GM21825 (cell line): ENCODE results near the gene SLC23A3.
A peak's percentile ranks its signal among the peaks of the same experiment; 100 is the strongest.
"Not testable (repeated sequence)": the region's sequence is repeated elsewhere in the genome, so short reads cannot be mapped to it uniquely, and the experiment has no call there.

Source experiments
- ATAC-seq: cut with Tn5 transposase; IDR thresholded peaks from one replicate; pipeline ENCODE4 v1.9.1; 2021; ENCODE audit warnings: mild to moderate bottlenecking, moderate library complexity; ENCODE audit not compliant: unreplicated experiment

The SLC23A3 gene

DNA sequence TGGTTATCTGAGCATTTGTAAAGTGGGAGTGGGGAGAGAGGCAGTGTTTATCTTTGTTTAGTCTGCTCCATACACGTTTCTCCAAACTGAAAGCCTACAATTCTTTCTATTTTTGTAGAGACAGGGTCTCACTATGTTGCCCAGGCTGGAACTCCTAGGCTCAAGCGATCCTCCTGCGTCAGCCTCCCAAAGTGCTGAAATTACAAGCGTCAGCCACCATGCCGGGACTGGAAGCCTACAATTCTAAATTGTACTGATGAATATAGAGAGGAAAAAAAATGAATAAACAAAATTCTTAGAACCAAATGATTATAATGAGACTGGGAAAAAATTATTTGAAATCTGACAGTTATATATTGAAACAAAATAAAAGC is 35.3 kb upstream of the SLC23A3 start:
- ATAC-seq: no peak

DNA sequence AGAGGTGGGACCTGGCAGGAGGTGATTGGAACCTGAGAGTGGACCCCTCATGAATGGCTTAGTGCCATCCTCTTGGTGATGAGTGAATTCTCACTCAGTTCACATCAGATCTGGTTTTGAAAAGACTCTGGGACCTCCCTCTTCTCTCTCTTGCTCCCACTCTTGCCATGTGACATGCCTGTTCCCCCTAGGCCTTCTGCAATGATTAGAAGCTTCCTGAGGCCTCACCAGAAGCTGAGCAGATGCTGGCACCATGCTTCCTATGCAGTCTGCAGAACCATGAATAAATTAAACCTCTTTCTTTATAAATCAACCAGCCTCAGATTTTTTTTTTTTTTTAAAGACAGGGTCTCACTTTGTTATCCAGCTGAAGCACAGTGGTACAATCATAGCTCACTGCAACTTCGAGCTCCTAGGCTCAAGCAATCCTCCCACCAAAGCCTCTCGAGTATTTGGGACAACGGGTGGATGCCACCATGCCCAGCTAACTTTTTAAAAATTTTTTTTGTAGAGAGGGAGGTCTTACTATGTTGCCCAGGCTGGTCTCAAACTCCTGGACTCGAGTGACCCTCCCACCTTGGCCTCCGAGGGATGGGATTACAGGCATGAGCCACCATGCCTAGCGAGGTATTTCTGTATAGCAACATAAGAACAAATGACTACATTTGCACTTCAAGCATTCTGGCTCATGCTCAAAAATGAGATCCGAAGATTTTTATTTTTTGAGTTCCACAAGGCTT is 34.8 kb upstream of the SLC23A3 start:
- no peak for ATAC-seq

DNA sequence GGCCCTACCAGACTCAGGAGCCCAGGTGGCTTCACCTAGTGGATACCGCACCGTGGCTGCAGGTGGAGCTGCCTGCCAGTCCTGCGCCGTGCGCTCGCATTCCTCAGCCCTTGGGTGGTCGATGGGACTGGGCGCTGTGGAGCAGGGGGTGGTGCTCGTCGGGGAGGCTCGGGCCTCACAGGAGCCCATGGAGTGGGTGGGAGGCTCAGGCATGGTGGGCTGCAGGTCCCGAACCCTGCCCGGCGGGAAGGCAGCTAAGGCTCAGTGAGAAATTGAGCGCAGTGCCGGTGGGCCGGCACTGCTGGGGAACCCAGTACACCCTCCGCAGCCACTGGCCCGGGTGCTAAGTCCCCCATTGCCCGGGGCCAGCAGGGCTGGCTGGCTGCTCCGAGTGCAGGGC is 31.5 kb upstream of the SLC23A3 start:
- ATAC-seq: not testable (repeated sequence)

DNA sequence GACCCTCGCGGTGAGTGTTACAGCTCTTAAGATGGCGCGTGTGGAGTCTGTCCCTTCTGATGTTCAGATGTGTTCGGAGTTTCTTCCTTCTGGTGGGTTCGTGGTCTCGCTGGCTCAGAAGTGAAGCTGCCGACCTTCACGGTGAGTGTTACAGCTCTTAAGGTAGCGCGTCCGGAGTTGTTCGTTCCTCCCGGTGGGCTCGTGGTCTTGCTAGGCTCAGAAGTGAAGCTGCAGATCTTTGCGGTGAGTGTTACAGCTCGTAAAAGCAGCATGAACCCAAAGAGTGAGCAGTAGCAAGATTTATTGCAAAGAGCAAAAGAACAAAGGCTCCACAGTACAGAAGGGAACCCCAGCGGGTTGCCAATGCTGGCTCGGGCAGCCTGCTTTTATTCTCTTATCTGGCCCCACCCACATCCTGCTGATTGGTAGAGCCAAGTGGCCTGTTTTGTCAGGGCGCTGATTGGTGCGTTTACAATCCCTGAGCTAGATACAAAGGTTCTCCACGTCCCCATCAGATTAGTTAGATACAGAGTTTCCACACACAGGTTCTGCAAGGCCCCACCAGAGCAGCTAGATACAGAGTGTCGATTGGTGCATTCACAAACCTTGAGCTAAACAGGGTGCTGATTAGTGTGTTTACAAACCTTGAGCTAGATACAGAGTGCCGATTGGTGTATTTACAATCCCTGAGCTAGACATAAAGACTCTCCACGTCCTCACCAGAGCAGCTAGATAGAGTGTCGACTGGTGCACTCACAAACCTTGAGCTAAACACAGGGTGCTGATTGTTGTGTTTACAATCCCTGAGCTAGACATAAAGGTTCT is 30.9 kb upstream of the SLC23A3 start:
- not testable (repeated sequence) for ATAC-seq

DNA sequence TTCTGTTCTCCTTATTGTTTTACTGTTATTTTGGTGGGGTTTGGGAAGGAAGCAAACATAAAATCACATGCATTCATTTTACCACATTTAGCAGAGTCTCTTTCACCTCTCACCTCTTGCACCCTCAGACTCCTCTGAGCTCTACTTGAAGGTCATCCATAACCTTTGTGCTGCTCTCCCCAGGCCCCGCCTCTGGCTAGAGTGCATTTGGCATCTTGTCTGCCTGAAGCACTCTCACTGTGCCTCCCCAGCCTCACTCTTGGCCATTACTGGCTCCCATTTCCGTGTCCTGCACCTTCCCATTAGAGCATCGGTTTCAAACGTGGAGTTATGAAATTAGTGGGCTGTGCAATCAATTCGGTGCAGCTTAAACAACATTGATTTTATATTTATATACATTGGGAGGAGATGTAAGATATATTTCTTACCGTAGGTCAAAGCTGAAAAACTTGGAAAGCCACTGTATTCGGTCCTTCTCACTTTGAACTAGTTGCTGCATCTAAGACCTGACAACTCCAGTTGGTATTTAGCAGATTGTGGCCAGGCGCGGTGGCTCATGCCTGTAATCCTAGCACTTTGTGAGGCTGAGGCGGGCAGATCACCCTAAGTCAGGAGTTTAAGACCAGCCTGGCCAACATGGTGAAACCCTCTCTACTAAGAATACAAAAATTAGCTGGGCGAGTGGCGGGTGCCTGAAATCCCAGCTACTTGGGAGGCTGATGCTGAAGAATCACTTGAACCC is 29.8 kb upstream of the SLC23A3 start:
- ATAC-seq: no peak

DNA sequence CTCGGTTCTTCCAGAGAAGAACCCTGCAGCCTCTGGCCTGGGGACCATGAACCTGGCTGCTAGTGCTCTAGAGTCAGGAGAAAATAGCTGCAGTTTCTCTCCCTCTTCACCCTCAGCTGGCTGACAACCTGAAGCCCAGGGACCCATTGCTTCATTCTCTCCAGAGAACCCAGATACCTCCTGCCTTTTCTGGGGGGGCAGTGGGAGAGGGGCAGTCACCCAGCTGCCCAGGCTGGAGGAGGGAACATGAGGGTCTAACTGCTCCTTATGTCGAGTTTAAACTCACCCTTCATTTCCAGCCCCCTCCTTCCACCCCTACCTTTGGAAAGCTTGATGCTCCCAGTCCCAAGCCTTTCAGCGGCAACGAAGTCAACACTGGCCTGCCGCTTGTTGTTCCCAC is 29.1 kb upstream of the SLC23A3 start:
- ATAC-seq: no peak

DNA sequence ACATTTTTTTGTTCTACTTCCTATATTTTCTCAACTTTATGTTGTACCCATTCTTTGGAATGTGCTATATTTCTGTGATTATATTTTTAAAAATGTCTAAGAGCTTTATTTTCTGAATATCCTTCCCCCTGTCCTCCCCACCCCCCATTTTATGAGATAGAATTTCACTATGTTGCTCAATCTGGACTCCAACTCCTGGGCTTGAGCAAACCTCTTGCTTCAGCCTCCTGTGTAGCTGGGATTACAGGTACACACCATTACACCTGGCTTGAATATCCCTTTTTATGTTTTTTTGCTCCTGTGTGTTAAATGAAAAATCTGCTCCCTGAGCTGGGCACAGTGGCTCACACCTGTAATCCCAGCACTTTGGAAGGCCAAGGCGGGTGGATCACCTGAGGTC is 27.6 kb upstream of the SLC23A3 start:
- no peak for ATAC-seq

DNA sequence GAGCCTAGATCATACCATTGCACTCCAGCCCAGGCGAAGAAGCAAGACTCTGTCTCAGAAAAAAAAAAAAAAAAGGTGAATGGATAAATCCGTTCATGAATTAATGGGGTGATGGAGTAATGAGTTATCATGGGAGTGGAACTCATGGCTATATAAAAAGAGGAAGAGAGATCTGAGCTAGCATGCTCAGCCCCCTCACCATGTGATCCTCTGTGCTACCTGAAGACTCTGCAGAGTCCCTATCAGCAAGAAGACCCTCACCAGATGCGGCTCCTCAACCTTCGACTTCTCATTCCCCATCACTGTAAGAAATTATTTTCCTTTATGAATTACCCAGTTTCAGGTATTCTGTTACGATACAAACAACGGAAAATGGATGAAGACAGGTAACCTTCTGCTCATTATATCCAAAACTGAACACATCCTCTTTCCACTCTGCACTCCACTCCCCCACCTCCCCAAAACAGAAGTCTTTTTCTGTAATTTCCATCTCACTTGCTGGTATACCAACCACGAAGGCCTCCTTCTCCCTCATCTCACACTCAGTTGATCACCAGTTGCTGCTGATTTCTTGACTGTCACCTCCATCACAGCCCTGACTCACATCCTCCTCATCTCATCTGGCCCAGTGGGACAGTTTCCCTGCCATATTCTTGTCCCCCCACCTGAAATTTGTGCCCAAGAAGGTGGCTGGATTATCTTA is 17.1 kb upstream of the SLC23A3 start:
- ATAC-seq: no peak

DNA sequence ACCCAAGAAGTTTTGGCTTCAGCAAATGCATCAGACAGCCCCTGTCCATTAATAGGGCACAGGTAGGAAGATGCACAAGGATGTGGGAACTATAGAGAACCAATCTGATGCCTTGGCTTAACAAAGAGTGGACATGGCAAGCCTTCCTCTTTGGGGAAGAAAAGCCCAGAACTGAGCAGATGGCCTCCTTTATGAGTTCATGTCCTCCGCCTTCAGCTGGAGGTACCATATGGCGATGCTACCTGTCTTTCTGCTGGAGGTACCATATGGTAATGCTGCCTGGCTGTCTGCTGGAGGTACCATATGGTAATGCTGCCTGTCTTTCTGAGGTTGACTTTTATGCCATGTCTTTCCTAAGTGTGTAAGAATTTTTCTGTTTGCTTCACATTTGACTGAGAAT is 14.3 kb upstream of the SLC23A3 start:
- ATAC-seq: no peak

DNA sequence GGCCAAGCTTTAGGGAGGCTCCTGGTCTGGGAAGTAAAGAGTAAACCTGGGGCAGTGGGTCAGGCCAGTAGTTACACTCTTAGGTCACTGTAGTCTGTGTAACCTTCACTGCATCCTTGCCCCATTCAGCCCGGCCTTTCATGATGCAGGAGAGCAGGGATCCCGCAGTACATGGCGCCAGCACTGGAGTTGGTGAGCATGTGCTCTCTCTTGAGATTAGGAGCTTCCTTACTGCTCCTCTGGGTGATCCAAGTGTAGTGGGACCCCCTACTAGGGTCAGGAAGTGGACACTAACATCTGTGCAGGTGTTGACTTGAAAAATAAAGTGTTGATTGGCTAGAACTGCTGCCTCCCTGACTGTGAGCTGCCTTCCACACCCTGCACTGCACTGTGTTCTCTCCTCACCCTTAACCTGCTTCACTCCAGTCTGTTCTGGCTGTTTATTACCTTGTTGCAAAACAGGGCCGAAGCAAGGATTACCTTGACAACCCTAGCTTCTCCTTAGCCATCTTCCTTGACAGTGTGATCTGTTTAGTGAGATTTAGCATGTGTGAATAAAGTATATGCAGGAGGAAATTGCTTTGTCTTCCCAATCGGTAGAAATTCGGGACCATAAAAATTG is 13.4 kb upstream of the SLC23A3 start:
- ATAC-seq: no peak

DNA sequence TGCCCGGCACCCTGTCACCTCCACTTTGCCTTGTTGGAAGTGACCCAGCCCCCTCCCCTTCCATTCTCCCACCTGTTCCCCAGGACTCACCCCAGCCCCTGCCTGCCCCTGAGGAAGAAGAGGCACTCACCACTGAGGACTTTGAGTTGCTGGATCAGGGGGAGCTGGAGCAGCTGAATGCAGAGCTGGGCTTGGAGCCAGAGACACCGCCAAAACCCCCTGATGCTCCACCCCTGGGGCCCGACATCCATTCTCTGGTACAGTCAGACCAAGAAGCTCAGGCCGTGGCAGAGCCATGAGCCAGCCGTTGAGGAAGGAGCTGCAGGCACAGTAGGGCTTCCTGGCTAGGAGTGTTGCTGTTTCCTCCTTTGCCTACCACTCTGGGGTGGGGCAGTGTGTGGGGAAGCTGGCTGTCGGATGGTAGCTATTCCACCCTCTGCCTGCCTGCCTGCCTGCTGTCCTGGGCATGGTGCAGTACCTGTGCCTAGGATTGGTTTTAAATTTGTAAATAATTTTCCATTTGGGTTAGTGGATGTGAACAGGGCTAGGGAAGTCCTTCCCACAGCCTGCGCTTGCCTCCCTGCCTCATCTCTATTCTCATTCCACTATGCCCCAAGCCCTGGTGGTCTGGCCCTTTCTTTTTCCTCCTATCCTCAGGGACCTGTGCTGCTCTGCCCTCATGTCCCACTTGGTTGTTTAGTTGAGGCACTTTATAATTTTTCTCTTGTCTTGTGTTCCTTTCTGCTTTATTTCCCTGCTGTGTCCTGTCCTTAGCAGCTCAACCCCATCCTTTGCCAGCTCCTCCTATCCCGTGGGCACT is 12.7 kb upstream of the SLC23A3 start:
- no peak for ATAC-seq

DNA sequence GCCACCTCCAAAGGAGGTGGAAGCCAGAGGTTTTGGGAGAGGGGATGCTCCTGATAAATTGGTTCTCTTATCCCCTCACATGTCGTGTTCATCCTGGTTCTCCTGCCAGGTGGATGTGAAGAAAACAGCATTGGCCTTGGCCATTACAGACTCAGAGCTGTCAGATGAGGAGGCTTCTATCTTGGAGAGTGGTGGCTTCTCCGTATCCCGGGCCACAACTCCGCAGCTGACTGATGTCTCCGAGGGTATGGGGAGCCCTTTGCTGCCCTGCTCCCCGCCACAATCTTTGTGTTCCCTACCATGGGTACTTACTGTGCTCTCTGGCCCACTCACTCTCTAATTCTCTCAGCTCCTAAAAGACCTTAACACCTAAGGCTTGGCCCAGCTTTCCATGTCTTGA is 11.7 kb upstream of the SLC23A3 start:
- no peak for ATAC-seq

DNA sequence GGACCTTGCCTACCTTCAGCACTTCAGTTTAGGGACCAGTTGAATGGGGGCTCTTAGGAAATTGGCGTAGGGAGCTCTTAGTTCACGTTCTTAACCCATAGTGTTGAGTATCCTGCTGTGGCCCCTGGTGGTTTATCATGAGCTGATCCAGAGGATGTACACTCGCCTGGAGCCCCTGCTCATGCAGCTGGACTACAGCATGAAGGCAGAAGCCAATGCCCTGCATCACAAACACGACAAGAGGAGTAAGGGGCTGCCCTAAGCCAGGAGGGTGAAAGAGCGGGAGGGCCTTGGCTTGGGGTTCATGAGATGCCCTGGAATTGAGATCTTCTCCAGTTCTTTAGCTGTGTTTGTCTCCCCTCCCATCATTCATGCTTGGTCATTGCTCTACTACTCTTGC is 11.1 kb upstream of the SLC23A3 start:
- ATAC-seq: no peak

DNA sequence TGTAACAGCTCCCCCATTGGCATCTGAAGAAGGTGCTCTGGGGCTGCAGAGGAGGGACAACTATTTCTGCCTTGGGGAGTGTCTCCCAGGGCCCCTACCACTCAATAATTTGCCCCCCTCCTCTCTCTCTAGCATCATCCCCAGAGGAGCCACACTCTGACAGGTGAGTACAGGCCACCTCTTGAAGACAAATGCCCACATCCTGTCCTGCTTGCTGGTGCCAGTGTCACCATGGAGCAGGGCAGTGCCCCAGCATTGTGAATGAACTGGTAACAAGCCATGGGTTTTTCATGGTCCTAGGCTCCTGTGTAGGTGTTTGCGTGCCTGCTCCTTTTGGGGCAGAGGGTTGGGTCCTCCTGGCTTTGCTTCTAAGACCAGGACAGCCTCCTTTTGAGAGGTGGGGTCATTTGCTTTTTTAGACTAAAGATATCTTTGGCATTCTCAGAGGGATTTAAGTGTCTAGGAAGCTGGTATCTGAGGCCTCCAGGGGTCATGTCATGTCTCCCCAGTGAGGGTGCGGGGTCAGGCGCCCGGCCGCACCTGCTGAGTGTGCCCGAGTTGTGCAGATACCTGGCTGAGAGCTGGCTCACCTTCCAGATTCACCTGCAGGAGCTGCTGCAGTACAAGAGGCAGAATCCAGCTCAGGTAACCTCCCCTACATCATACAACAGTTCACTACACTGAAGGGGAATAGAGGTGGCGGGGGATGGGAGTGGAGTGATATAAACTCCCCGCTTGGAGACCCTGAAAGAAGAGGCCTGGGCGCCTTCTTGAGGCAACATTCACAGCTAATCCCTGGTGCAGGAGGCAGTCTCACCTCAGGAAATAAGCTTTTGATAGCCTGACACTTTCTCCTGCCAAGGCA is 10.0 kb upstream of the SLC23A3 start:
- ATAC-seq: no peak

DNA sequence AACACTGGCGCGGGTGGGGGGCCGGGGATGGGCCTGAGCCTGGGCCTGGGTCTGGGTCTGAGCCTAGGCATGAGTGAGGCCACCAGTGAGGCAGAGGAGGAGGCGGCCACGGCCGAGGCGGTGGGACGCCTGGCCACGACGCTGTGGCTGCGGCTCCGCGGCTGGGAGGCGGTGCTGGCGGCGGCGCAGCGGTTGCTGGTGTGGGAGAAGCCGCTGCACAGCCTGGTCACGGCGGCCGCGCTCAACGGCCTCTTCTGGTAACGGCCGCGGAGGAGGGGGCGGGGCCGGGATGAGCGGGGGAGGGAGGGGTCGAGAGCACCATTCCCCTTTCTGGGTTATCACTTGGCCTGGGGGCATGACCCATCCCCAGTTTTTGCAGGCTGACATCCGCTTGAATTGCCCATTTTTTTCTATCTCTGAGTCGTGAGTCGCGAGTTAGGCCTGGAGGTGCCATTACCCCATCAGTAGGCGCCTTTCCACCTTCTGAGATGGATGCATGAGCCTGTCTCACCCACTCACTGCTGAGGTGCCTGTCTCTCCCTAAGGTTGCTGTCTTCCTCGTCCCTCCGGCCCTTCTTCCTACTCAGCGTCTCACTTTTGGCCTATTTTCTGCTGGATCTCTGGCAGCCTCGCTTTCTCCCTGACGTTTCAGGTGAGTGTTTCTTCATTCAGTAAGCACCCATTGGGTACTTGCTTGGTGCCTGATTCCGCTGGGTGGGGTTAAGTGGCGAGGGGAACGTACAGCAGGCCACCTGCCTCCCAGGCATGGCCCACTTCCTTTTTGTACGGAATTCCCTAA is 8.7 kb upstream of the SLC23A3 start:
- peak; percentile 15 for ATAC-seq

DNA sequence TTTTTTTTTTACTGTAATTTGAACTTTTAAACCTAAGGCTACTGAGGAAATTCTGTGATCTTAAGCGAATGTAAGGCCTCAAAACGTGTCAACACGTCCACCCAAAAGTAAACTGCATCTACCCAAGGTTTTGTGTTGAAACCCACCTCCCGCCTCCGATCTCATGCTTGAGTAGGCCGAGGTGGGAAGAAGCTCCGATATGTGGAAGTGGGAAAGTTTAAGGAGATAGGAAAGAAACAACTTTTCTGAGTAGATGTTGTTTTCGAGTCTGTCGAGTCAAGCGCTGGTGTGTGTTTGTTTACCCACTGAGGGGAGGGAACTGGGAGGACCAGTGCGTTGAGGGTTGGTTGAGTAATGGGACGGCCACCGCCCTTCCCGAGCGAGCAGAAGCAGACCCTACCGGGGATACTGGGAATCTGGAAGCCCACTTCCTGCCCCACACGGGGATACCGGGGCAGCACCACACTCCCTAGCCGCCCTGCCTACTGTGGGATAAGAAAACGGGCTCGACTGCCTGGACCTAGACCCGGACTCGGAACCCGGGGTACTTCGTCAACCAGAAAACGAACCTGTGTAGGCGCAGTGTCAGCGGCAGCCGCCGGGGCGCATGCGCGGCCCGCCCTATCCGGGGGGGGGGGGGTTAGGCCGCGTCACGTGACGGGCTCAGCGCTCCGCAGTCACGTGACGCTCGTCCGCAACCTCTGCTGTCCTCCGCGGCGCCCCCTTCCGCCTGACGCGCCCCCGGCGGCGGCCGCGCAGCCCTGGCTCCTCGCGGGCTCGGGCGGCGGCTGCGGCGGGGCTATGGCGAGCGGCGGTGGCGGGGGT is 7.9 kb upstream of the SLC23A3 start, which contains the start of gene RETREG2:
RETREG2 (plus strand) TSS at position 724 of the 825 bp plus-strand sequence; CDS start at position 802, 78 bp downstream.
- peak; percentile 37 for ATAC-seq
